ENCODE results near the gene PCNT.
"Not testable (repeated sequence)": the region's sequence is repeated elsewhere in the genome, so short reads cannot be mapped to it uniquely, and the experiment has no call there.

Gene PCNT

GRCh38 chr21:46438241-46438640, 114.3 kb downstream of the PCNT start:
- TF ChIP-seq CTCF (IDR thresholded peaks at IDR 0.05) (no peak), ZFX (IDR thresholded peaks at IDR 0.05; ENCODE audit: borderline replicate concordance) (no peak)
- H3K27ac ChIP-seq: no peak overlapping the region

- H3K27ac ChIP-seq: no peak overlapping the region
- TF ChIP-seq ZFX (IDR thresholded peaks at IDR 0.05; ENCODE audit: borderline replicate concordance): no peak
- no peak for TF ChIP-seq CTCF (IDR thresholded peaks at IDR 0.05)
These were observed 116.0 kb downstream of the PCNT start for GRCh38 chr21:46439906-46440305.

GRCh38 chr21:46441331-46441730, 117.4 kb downstream of the PCNT start:
- no peak overlapping the region for H3K27ac ChIP-seq
- TF ChIP-seq ZFX (IDR thresholded peaks at IDR 0.05; ENCODE audit: borderline replicate concordance) (no peak), CTCF (IDR thresholded peaks at IDR 0.05) (no peak)

- TF ChIP-seq ZFX (IDR thresholded peaks at IDR 0.05; ENCODE audit: borderline replicate concordance): no peak
- TF ChIP-seq CTCF (IDR thresholded peaks at IDR 0.05): no peak
- H3K27ac ChIP-seq: no peak overlapping the region
These were observed 118.1 kb downstream of the PCNT start for GRCh38 chr21:46441961-46442498.

GRCh38 chr21:46442938-46443337, 119.0 kb downstream of the PCNT start:
- TF ChIP-seq CTCF (IDR thresholded peaks at IDR 0.05) (no peak), ZFX (IDR thresholded peaks at IDR 0.05; ENCODE audit: borderline replicate concordance) (no peak)
- peak overlapping the region; percentile 26; the same call in 1 of the 2 replicates for H3K27ac ChIP-seq

GRCh38 chr21:46443910-46444309, 120.0 kb downstream of the PCNT start:
- TF ChIP-seq CTCF (IDR thresholded peaks at IDR 0.05) (no peak), ZFX (IDR thresholded peaks at IDR 0.05; ENCODE audit: borderline replicate concordance) (no peak)
- H3K27ac ChIP-seq: 0 out of 2 replicates have a peak overlapping the region, but pooled peaks have one; percentile 26

- TF ChIP-seq ZFX (IDR thresholded peaks at IDR 0.05; ENCODE audit: borderline replicate concordance) (no peak), CTCF (IDR thresholded peaks at IDR 0.05) (no peak)
- peak overlapping the region; percentile 18; the same call in 1 of the 2 replicates for H3K27ac ChIP-seq
These were observed 124.2 kb downstream of the PCNT start for GRCh38 chr21:46448108-46448507.

GRCh38 chr21:46448855-46449254, 124.9 kb downstream of the PCNT start:
- H3K27ac ChIP-seq: not testable (repeated sequence)

Data from 22Rv1 (cell line).